H1 (cell line): Measurements from ENCODE around the gene BLCAP. TPM values are rescaled to one million over a fixed set of nuclear protein-coding genes. Genes with fewer than 3 reads are reported as not detected.

ENCODE experiments used
- HDAC6 ChIP-seq: IDR thresholded peaks from one replicate; pipeline ENCODE4 v1.7.1; 2012; ENCODE audit warnings: low read depth, mild to moderate bottlenecking, inconsistent platforms, low read length, moderate library complexity
- SP4 ChIP-seq: IDR thresholded peaks from 2 replicates; pipeline ENCODE4 v1.6.1; 2012; ENCODE audit warnings: low read length, inconsistent platforms
- YY1 ChIP-seq: IDR thresholded peaks from 2 replicates; pipeline ENCODE4 v1.6.1; 2011; ENCODE audit warnings: low read depth, mild to moderate bottlenecking, low read length
- polyA plus RNA-seq, 7 experiments: library from polyadenylated mRNA; depleted of rRNA in 3 of 7; stranded (reverse) in 5 of 7; unstranded in 2 of 7; fragments of >200 nt in 5 of 7; fragments of 200-250 nt in 2 of 7; gene quantifications; 1 replicate in 5 of 7; 2 replicates in 1 of 7; 4 replicates in 1 of 7; pipeline versions ENCODE4 v1.2.1 to v1.2.3, GENCODE V29; 2011 to 2013; ENCODE audit warnings: missing spikeins in 2 of 7, mixed read lengths in 2 of 7
- total RNA-seq: library from RNA; stranded (reverse); fragmentation: NEBNext Ultra II Directional; extraction: Animal tissue kit (Norgen Biotek cat#: 25700); gene quantifications from 2 replicates; pipeline ENCODE4 v1.2.1, GENCODE V29; 2021

BLCAP gene
- total and polyA plus RNA-seq, 2 of the 8 experiments (the other 6 are each of a cell fraction or from before 2014, with no cell fraction given) = 60.3 to 72.2 TPM

GRCh38 chr20:37513779-37514359 is 13.8 kb downstream of the BLCAP start (continued):
- no peak for TF ChIP-seq YY1
- no peak for TF ChIP-seq HDAC6
- TF ChIP-seq SP4 = no peak
